HepG2 (cell line): Measurements from ENCODE around the gene NR2F6. TPM values are rescaled to one million over a fixed set of nuclear protein-coding genes. Genes with fewer than 3 reads are reported as not detected.

ENCODE experiments used
- ARHGAP35 ChIP-seq: sonication (generic); formaldehyde crosslinking; IDR thresholded peaks from 2 replicates; pipeline ENCODE4 v1.9.0; 2022; ENCODE audit warnings: mild to moderate bottlenecking, inconsistent platforms, moderate library complexity, missing genetic modification reagents, borderline replicate concordance
- HNF4A ChIP-seq: sonication (generic); formaldehyde crosslinking; IDR thresholded peaks from 2 replicates; pipeline ENCODE4 v1.4.0; 2020; ENCODE audit warnings: missing genetic modification reagents
- IRF2 ChIP-seq: IDR thresholded peaks from 2 replicates; pipeline ENCODE4 v1.6.1; 2018; ENCODE audit warnings: missing genetic modification reagents, missing compliant biosample characterization
- LCORL ChIP-seq, 2 experiments: fragments of 450-650 bp in 1 of 2; sonication (generic) in 1 of 2; formaldehyde crosslinking in 1 of 2; IDR thresholded peaks; 2 replicates each; pipeline versions ENCODE4 v1.5.0 to v1.6.1; 2017 to 2020; ENCODE audit warnings: antibody characterized with exemption in 1 of 2, missing genetic modification reagents in 1 of 2
- MED13 ChIP-seq: sonication (generic); formaldehyde crosslinking; IDR thresholded peaks from 2 replicates; pipeline ENCODE4 v1.5.0; 2020; ENCODE audit warnings: missing genetic modification reagents
- MXI1 ChIP-seq: IDR thresholded peaks from 3 replicates; pipeline ENCODE4 v1.6.1; 2012; ENCODE audit warnings: low read depth, low read length, inconsistent platforms, borderline replicate concordance
- NR2C2 ChIP-seq: sonication (generic); formaldehyde crosslinking; IDR thresholded peaks from 2 replicates; pipeline ENCODE4 v1.4.0; 2020; ENCODE audit warnings: missing genetic modification reagents, mild to moderate bottlenecking, moderate library complexity, borderline replicate concordance
- PCBP2 ChIP-seq: fragments of 200-400 bp; formaldehyde crosslinking; optimal IDR thresholded peaks from 2 replicates; pipeline ENCODE3; 2018; ENCODE audit warnings: low read length, low read depth; ENCODE audit not compliant: poor library complexity, severe bottlenecking
- RXRB ChIP-seq: IDR thresholded peaks from 2 replicates; pipeline ENCODE4 v1.6.1; 2016; ENCODE audit warnings: borderline replicate concordance, missing genetic modification reagents, missing compliant biosample characterization
- SKI ChIP-seq: fragments of 450-650 bp; IDR thresholded peaks from one replicate; pipeline ENCODE4 v1.6.1; 2018; ENCODE audit warnings: mild to moderate bottlenecking; ENCODE audit not compliant: partially characterized antibody
- TGIF2 ChIP-seq: IDR thresholded peaks from 2 replicates; pipeline ENCODE4 v1.6.1; 2016; ENCODE audit warnings: control low read depth, missing compliant biosample characterization
- WIZ ChIP-seq: sonication (generic); formaldehyde crosslinking; IDR thresholded peaks from 2 replicates; pipeline ENCODE4 v1.5.1; 2020; ENCODE audit warnings: mild to moderate bottlenecking, missing genetic modification reagents
- XRCC5 ChIP-seq: fragments of 200-400 bp; formaldehyde crosslinking; optimal IDR thresholded peaks from 2 replicates; pipeline ENCODE3; 2017; ENCODE audit warnings: mild to moderate bottlenecking, low read length
- YY1 ChIP-seq: IDR thresholded peaks from 2 replicates; pipeline ENCODE4 v1.6.1; 2011; ENCODE audit warnings: low read length, low read depth, moderate library complexity, mild to moderate bottlenecking; ENCODE audit not compliant: insufficient read depth, insufficient replicate concordance
- ZBTB44 ChIP-seq: sonication (generic); formaldehyde crosslinking; IDR thresholded peaks from 2 replicates; pipeline ENCODE4 v1.4.0; 2020; ENCODE audit warnings: missing genetic modification reagents
- ZFX ChIP-seq: sonication (generic); formaldehyde crosslinking; IDR thresholded peaks from 2 replicates; pipeline ENCODE4 v1.4.0; 2020; ENCODE audit warnings: mild to moderate bottlenecking, low read depth, missing genetic modification reagents, moderate library complexity
- ZNF564 ChIP-seq: sonication (generic); formaldehyde crosslinking; IDR thresholded peaks from 2 replicates; pipeline ENCODE4 v1.8.1; 2023; ENCODE audit warnings: mild to moderate bottlenecking, missing genetic modification reagents
- polyA plus RNA-seq, 8 experiments: library from polyadenylated mRNA; depleted of rRNA in 3 of 8; stranded (reverse) in 7 of 8; unstranded in 1 of 8; fragments of >200 nt; fragmentation: Illumina TruSeq in 4 of 8; extraction: Trizol in 4 of 8; gene quantifications; 2 replicates each; pipeline versions ENCODE4 v1.2.1 to v1.2.3, GENCODE V29; 2011 to 2016; ENCODE audit warnings: low read depth in 4 of 8, missing spikeins in 1 of 8, mixed read lengths in 1 of 8; ENCODE audit not compliant: insufficient read depth in 1 of 8
- total RNA-seq, 5 experiments: library from RNA; depleted of rRNA; stranded (reverse); fragments of >200 nt; fragmentation: Illumina TruSeq; extraction: Trizol; gene quantifications; 2 replicates each; pipeline ENCODE4 v1.2.3, GENCODE V29; 2016; ENCODE audit warnings: low read depth in 1 of 5
- TF ChIP-seq, protein P1 (sequence below): sonication (generic); formaldehyde crosslinking; IDR thresholded peaks from 2 replicates; pipeline ENCODE4 v1.5.0; 2020; ENCODE audit warnings: mild to moderate bottlenecking, missing genetic modification reagents, borderline replicate concordance
- TF ChIP-seq, protein P2 (sequence below): sonication (generic); formaldehyde crosslinking; IDR thresholded peaks from 2 replicates; pipeline ENCODE4 v1.8.0; 2022; ENCODE audit warnings: low read depth, missing genetic modification reagents

NR2F6 gene
- total and polyA plus RNA-seq, 2 of the 13 experiments (the other 11 are each of a cell fraction or from before 2014, with no cell fraction given) = 30.9 to 72.4 TPM

DNA sequence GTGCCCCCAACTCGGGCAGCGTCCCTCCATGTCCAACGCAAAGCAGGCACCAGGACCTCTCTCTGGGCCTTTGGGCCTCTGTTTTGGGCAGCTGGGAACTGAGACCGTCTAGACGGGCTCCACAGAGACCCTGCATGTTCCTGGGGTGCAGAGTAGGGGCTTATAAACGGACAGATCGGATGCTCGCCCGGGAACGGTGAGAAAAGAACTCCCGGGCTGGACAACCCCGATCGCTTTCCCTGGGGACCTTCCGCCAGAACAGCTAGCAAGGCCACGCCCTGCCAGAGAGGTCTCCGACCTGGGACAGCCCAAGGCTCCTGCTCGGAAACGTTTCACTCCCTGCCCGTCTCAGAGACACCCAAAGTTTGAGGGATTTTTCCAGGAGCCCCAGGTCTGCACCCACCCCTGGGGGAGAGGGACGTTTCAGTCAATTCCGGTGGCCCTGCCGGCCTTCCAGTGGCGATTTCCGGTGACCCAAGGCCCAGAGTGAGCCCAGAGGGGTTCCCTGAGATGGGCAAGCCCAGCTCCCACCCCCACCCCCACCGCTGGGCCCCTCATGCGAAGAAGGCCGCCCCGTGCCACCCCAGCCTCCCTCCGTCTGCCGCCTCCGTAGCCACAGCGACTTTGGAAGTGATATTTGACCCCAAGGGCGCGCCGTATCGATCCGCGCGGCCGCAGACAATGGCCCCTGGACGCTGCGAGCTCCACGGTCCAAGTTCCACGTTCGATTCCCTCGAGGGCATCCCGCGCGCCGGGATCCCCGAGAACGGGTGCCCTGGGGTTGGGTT is 1.7 kb downstream of the NR2F6 start (continued):
- TF ChIP-seq WIZ (CRISPR knock-in tag) = no peak
- no peak for TF ChIP-seq ARHGAP35
- no peak for TF ChIP-seq LCORL (IDR thresholded peaks at IDR 0.05)
- peak; percentile 50; the same call in 1 of the 2 replicates for TF ChIP-seq LCORL (CRISPR knock-in tag; IDR thresholded peaks at IDR 0.05)
- peak; percentile 98 for TF ChIP-seq SKI
- TF ChIP-seq XRCC5 = no peak
- TF ChIP-seq MED13 (CRISPR knock-in tag) = no peak
- TF ChIP-seq IRF2 (CRISPR knock-in tag) = peak; percentile 57; the same call in 1 of the 2 replicates
- peak; percentile 82 for TF ChIP-seq YY1
- TF ChIP-seq ZNF564 (CRISPR knock-in tag) = 0 out of 2 replicates have a peak, but pooled peaks have one; percentile 33
- 0 out of 3 replicates have a peak, but pooled peaks have one; percentile 50 for TF ChIP-seq MXI1
- TF ChIP-seq, protein P1, sequence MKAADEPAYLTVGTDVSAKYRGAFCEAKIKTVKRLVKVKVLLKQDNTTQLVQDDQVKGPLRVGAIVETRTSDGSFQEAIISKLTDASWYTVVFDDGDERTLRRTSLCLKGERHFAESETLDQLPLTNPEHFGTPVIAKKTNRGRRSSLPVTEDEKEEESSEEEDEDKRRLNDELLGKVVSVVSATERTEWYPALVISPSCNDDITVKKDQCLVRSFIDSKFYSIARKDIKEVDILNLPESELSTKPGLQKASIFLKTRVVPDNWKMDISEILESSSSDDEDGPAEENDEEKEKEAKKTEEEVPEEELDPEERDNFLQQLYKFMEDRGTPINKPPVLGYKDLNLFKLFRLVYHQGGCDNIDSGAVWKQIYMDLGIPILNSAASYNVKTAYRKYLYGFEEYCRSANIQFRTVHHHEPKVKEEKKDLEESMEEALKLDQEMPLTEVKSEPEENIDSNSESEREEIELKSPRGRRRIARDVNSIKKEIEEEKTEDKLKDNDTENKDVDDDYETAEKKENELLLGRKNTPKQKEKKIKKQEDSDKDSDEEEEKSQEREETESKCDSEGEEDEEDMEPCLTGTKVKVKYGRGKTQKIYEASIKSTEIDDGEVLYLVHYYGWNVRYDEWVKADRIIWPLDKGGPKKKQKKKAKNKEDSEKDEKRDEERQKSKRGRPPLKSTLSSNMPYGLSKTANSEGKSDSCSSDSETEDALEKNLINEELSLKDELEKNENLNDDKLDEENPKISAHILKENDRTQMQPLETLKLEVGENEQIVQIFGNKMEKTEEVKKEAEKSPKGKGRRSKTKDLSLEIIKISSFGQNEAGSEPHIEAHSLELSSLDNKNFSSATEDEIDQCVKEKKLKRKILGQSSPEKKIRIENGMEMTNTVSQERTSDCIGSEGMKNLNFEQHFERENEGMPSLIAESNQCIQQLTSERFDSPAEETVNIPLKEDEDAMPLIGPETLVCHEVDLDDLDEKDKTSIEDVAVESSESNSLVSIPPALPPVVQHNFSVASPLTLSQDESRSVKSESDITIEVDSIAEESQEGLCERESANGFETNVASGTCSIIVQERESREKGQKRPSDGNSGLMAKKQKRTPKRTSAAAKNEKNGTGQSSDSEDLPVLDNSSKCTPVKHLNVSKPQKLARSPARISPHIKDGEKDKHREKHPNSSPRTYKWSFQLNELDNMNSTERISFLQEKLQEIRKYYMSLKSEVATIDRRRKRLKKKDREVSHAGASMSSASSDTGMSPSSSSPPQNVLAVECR = peak; percentile 71; the same call in 1 of the 2 replicates
- no peak for TF ChIP-seq TGIF2 (CRISPR knock-in tag)
- peak; percentile 79 for TF ChIP-seq NR2C2 (CRISPR knock-in tag)
- peak; percentile 52 for TF ChIP-seq ZFX (CRISPR knock-in tag)
- TF ChIP-seq ZBTB44 = no peak
- TF ChIP-seq PCBP2 = no peak
- peak; percentile 92 for TF ChIP-seq RXRB (CRISPR knock-in tag)
- TF ChIP-seq HNF4A = peak; percentile 97
- TF ChIP-seq, protein P2, sequence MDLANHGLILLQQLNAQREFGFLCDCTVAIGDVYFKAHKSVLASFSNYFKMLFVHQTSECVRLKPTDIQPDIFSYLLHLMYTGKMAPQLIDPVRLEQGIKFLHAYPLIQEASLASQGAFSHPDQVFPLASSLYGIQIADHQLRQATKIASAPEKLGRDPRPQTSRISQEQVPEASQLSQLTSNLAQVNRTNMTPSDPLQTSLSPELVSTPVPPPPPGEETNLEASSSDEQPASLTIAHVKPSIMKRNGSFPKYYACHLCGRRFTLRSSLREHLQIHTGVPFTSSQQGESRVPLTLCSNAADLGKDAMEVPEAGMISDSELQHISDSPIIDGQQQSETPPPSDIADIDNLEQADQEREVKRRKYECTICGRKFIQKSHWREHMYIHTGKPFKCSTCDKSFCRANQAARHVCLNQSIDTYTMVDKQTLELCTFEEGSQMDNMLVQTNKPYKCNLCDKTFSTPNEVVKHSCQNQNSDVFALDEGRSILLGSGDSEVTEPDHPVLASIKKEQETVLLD (CRISPR knock-in tag) = 0 out of 2 replicates have a peak, but pooled peaks have one; percentile 37
